Measurements from ENCODE around the gene MTHFS.

Gene MTHFS

DNA sequence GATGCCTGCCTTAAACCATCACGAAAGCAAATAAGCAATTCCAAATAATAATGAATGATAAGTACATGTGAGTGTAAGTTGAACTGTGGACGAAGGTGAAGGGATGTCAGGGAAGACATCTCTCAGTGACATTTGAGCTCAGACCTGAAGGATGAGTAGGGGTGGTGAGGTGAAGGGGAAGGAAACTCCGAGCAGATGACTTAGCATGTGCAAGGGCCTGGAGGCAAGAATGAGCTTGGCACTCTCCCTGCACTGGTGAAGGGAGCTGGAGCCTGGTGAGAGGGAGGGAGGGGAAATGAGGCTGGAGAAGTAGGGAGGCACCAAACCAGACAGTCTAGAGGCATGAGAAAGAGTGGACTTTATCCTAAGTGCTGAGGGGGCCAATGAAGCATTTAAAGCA lies 84.3 kb downstream of the MTHFS start:
- DNase-seq (ENCODE audit: low read depth), result no peak

DNA sequence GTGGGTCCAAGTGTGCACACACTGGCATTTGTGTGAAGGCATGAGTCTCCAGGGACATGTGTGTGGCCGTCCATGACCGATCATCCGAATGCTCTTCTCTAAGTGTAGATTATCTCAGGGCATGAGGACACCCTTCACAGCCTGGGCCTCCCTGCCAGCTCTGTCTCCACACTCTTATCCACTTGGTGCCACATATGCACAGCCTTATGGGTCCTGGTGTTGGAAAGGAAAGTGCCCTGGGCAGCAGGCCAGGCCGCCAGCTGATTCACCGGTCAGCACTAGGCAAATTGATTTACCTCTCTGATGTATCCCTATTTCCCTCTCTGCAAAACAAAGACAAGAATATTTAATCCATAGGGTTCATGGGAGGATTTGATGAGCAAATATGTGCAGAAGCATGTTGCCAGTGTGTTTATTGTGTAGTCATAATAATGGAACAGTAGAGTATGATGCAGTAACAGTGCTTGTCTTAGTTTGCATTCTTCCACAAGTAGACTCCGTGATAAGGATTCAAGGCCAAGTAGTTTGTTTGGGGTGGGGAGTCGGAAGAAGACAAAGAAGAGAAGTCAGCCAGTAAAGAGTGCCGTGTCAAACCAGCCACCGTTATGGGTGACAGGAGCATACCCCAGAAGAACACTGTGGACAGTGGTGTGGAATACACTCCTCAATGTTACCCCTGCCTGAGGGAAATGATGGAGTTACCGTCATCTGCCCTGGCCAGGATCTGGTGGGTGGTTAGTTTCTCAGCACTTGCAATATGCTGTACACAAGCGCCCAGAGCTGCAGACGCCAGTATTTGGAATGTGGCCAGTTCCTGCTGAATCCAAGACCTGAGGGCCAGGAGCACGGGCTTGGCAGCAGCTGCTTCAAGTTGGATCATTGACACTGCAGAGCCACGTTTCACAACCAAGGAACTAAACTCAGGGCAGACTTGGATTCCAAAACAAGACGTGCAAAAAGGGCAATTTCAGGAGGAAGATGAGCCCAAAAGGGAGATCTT lies 85.1 kb downstream of the MTHFS start:
- DNase-seq (ENCODE audit: low read depth), result no peak

DNA sequence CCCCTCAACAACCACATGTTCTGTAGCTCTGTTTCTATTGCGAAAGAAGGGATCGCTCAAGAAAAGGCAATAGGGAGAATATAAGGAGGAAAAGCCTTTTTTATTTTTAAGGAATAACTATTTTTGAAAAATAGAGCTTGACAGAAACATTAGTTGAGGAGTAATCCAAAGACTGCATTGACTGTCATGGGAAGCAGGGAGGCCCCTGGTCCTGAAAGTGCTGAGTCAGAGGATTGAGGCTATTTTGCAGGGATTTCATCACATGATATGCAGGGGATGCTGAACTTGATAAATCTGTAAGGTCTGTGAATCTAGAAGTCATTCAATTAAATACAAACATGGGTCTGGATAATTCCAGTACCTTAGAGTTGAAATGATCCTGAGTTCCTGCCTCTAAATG lies 92.0 kb downstream of the MTHFS start:
- DNase-seq (ENCODE audit: low read depth), result no peak

DNA sequence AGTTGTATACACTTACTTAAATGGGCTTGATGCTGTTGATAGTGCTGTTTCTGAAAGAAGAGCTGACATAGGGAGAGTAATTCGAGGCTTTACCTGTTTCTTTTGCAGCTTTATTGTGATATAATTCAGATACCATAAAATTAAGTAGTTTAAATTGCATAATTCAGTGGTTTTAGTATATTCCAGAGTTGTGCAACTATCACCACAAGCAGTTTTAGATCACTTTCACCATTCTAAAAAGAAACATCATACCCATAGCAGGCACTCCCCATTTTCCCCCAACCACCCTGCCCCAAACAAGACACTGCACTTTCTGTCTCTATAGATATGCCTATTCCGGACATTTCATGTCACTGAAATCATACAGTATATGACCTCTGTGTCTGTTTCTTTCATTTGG lies 98.5 kb downstream of the MTHFS start:
- no peak for DNase-seq (ENCODE audit: low read depth)
